NCI-H2196 (cell line): ENCODE measurements around the gene SNTB2.
A peak's percentile ranks its signal among the peaks of the same experiment; 100 is the strongest.

ENCODE experiments used
- DNase-seq: peaks from one replicate; lab custom pipeline; 2025; ENCODE audit not compliant: unreplicated experiment; lab: John Stamatoyannopoulos, UW

Gene SNTB2

DNA sequence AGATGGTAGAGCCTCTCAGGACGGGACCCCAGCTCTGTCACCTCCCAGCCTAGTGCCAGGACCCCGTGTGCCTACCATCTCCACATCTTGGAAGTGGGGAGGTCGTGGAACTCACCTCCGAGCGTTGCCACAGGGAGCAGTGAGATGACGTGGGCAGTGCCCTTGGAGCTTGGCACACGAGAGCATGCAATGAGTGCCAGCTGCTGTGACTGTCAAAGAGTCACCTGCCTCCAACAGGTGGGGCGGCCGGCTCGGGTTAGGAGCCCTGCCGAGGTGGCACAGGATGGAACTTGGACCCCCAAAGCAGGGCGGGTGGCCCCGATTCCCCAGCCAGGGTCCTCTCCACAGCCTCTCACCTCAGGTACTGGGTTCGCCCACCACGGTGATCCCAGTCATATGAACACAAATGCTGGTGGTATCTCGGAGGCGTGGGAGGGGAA lies 129.7 kb downstream of the SNTB2 start:
- no peak for DNase-seq

DNA sequence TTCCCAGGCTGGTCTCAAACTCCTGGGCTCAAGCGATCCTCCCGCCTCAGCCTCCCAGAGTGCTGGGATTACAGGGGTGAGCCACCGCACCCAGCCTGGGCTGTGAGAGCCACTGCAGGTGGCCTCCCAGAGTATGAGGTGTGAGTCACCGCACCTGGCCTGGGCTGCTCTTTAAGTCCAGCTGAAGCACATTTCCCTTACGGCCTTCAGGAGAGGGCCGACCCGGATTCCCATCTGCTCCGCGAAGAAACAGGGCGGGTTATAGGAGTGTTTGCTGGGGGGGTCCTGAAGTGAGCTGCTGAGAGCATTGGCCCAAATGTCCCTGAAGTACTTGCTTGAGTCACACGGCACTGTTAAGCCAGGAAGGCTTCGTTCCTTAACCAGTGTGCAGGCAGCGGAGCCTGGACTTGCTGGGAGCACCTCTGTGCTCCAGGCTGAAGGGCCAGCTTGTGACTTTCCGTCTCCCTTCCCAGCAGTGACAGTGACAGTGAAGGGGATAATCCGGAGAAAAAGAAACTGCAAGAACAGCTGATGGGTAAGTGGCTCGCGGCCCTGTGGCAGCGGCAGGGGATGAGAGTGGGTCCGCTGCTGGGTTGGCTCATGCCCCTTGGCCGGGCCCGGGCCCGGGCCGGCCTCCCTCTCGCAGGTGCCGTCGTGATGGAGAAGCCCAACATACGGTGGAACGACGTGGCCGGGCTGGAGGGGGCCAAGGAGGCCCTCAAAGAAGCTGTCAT lies 131.4 kb downstream of the SNTB2 start:
- no peak for DNase-seq

DNA sequence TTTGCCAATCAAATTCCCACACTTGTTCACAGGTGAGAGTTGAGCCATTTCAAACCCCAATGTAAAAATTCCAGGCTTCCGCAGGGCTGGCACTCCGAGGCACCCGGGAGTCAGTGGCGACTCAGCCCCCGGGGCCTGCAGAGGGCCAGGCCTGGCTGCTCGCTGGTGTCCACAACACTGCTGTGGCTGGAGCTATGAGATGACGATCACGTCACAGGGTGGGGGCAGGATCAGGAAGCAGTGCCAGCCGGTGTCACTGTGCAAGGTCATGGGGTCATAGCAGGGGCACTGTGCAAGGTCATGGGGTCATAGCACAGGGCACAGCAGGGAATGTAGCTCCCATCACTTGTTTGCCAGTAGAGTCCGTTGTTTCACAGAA lies 131.9 kb downstream of the SNTB2 start:
- DNase-seq, result no peak

DNA sequence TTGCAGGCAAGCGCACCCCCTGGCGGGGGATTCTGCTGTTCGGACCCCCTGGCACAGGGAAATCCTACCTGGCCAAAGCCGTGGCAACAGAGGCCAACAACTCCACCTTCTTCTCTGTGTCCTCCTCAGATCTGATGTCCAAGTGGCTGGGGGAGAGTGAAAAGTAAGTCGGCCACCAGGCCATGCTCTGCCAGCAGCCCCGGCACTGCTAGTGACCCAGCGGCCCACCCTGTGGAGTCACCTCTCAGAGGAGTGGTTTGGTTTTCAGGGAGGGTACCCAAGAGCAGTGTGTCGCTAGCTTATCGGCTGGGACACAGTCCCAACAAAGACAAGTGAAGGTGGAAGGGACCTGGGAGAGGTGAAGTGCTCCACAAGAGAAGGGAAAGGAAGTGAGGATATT lies 132.4 kb downstream of the SNTB2 start:
- no peak for DNase-seq

DNA sequence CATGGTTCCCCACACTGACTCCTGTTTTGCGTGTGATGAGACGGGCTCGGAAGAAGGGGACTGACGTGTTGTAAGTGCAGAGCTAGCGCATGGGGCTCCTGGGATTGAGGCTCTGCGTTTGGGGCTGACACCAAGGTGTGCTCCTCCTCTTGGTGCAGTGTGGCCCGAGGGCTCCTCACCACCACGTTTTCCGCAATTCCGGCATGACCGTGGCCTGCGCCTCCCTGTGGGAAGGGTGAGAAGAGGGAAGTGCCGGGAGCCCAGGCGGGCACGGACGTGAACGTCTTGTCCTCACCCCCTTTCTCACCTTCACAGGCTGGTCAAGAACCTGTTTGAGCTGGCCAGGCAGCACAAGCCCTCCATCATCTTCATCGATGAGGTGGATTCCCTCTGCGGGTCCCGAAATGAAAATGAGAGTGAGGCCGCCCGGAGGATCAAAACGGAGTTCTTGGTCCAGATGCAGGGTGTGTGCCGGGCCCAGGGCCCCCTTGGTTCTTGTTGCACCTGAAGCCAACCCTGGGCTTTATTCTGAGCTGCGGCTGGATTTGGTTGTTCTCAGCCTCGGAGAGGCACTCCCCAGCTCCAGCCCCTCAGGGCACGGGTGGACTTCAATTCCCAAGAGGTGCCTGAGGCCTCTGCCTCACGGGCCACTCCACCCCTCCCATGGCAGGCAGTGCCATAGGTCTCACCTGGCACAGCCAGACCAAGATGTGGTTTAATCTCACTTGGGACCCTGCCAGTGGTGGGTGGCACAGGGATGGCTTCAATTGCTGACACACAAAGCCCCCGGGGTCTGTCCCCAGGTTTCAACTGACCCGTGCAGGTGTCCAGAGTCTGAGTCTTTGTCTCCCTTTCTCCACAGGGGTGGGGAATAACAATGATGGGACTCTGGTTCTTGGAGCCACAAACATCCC lies 133.1 kb downstream of the SNTB2 start:
- no peak for DNase-seq

DNA sequence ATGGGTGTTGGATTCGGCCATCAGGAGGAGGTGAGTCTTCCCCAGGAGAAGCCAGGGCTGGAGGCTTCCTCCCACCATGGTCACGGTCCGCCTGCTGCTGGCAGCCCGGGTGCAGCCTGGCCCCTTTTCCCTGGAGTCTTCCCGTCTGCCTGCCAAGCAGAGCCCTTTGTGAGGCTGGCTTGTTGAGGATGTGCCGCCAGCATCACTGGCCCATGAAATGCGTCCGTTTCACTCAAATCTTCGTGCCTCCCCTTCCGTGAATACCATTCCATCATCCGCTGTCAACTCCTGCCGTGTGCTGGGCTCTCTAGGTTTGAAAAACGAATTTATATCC lies 133.7 kb downstream of the SNTB2 start:
- DNase-seq, result no peak

DNA sequence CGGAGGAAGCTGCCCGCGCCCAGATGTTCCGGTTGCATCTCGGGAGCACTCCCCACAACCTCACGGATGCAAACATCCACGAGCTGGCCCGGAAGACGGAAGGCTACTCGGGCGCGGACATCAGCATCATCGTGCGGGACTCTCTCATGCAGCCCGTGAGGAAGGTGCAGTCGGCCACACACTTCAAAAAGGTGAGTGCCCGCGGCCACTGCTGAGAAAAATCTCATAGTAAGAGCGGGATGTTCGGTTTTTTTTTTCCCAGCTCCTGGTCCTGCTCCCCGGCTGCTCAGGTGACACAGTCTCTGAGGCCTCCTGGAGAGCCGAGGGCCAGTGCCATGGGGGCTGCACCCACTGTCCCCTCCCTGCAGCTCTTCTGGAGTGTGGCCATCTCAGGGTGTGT lies 134.1 kb downstream of the SNTB2 start:
- no peak for DNase-seq

DNA sequence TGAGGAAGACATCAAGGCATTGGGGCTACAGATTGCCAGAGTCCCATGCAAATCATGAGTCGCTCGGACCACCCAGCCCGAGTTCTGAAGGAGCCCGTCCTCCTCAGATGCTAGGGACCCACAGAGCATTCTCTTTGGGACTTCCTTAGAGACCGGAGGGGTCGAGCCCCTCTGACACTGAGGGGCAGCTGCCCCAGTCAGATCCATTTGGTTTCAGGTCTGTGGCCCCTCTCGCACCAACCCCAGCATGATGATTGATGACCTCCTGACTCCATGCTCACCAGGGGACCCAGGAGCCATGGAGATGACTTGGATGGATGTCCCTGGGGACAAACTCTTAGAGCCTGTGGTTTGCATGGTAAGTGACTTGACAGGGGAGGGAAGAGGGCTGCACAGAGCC lies 135.4 kb downstream of the SNTB2 start:
- no peak for DNase-seq

DNA sequence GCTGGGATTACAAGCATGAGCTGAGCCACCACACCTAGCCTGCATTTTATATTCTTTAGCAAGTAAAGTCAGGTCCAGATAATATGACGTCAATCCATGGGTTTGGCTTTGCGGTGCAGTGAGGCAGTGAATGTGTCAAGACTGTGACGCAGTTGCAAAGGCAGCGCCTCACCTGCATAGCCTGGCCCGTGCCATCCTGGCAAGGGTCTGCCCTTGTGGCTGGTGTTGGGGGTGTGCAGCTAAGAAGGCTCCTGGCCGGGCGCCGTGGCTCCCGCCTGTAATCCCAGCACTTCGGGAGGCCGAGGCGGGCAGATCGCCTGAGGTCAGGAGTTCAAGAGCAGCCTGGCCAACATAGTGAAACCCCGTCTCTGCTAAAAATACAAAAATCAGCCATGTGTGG lies 136.5 kb downstream of the SNTB2 start:
- DNase-seq, result no peak

DNA sequence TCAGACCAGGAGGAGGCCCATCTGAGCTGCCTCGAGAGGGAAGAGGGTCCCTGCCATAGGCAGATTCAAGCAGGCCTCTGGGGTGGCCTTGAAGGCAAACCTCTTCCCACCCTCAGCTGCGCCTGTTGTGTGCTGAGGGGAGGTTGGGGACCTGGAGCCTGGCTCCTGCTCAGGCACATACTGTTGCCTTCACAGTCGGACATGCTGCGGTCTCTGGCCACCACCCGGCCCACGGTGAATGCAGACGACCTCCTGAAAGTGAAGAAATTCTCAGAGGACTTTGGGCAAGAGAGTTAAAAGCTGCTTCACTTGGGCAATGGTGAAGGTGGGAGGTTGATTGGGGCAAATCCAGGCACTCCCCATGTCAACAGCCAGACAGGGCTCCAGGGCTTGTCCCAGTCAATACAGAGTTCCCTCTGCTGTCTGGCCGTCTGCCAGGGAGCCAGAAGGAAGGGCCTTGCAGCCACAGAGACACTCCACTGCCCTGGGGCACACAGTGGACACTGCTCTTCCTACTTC lies 137.1 kb downstream of the SNTB2 start:
- DNase-seq, result peak; percentile 8

DNA sequence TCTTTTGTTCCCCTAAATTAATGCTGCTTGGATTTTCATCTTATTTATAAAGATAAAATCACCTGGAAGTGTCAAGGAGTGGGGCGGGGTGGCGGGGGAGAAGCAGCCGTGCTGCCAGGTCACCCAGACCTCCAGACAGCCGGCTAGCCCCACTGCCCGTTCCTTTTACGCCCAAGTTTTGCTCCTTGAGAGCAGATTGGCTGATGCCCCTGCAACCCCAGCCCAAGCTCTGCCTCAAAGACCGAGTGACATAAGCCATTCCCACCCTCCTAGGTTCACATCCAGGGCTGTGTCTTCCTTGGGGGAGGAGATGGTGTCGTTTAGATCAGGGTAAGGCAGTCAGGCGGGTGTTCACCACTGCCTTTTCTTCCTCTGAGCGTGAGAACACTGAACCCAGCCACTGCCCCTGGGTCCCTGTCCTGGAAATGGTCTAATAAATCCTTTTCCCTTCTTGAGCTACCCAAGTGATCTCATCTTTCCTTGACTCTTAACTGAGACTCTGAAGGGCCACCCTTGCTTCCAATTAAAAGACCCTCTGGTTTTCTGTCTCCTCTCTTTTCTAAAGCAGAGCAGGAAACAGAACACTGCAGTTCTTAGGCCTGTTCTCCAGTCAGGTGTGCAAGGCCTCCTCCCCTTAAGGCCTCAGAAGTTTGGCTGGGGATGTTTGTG lies 137.8 kb downstream of the SNTB2 start:
- DNase-seq, result no peak

DNA sequence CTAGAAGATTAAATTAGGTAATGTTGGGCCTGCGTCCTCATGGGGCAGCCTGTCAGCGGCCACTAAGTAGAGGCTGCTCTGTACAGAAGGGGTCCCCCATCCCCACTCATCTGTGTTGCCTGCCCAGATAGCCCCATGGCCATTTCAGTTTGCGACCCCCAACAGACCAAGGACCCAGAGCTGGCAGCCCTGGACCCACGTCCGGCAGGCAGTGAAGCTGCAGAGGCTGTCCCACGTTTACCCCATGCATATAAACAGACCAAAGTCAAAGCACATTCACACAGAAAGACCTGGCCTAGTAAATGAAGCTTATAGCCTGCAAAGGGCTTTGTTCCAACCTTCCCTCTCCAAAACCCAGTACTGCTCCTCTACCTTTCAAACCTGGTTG lies 138.8 kb downstream of the SNTB2 start:
- DNase-seq, result no peak

DNA sequence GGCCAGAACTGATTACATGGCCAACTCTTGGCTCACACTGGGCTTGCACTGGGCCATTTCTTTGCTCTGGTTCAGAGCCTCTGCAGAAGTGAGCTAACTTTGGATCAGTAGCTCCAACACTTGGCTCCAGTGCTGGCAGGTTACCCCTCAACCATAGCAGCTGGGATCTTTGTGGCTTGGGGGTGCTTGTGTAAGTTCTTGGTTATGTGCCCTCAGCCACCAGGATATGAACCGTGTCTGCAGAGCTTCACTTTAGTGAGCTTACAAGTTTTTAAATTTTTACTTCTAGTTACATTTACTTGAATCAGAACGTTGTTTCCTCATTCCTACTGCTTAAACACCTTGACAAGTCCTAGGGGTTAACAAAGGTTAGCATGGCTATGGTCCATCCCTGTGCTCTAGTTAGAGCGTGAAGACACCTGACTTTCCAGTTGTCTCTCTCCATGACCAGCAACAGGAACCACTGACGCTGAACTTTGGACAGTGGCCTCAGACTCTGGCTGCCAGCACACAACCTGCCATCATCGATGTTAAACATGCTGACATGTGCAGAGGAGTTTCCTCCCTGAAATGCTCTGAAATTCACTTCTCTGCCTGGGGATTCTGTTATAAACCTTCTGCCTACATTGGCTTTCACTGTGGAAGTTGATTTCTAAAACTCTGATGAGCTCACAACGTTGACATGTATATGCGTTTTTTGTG lies 139.4 kb downstream of the SNTB2 start:
- no peak for DNase-seq

DNA sequence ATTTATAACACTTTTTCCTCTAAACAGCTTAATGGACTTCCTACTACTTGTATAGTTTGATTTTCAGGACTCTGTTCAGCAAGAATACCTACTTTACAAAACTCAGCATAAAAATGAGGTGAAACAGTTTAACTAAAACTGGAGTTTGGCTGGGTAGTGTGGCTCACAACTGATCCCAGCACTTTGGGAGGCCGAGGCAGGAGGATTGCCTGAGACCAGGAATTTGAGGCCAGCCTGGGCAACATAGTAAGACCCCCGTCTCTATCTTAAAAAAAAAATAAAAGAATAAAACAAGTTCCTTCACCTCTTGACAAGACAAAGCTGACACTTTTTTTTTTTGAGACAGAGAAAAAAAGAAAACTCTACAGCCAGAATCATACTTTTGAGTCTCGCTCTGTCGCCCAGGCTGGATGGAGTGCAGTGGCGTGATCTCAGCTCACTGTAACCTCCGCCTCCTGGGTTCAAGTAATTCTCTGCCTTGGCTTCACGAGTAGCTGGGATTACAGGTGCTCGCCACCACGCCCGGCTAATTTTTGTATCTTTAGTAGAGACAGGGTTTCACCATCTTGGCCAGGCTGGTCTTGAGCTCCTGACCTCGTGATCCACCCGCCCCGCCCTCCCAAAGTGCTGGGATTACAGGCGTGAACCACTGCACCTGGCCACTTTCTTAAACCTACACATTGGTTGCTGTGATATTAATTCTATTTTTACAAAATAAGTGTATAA lies 140.8 kb downstream of the SNTB2 start:
- DNase-seq, result no peak

DNA sequence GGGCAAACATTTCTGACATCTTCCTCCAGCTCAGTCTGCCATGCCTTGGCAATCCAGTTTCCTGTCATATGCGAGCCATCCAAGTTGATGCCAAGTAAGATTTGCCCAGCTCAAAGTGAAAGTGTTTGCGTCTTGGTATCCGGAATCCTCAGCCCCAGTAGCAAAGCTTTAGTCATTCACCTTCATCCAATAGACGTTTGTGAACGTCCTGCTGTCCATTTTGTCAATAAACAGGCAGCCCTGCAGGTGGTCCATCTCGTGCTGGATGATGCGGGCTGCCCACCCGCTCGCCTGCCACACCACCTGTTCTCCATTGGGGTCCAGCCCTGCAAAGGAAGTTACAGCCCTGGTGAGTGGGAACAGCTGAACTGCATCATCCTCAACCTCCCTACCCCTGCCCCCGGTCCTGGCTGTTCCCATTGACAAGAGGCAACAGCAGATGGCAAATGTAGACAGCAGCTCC lies 141.9 kb downstream of the SNTB2 start:
- DNase-seq, result no peak

DNA sequence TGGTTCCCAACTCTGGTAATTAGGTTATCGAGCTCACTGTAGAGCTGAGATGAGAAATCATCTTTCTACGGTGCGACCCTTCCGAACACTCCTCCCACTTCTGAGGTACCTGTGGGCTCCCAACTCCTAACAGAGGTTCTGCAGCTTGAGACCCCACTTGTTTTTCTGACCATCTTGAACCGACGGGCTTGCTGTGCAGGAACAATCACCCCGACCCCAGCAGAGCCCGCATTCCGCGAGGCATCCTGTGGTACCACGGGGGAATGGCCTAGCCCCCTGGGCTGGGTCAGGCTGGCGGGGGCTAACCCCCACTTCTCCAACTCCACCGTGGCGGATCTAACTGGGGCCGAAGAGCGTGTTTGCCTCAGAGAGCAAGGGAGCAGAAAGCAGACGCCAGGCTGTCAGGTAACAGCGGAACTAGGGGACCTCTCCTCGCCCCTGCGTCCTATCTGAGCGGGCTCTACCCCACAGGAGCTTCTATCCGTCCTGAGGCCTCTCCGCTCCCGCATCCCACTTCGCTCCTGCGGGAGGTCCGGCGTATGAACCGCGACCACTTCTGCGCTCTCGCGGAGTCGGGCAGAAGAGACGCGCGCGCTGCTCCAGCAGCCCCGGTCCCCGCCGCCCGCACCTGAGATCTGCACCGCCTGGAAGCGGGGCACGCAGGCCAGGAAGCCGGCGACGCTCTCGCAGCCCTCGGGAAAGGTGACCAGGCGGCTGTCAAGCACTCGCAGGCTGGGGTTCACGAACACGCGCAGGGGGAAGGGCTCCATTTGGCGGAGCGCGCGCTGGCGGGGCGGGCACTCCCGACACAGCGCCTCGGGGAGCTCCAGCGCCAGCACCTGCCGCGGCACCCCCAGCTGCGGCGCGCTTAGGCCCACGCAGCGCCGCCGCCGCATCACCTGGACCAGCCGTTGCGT lies 142.7 kb downstream of the SNTB2 start:
- no peak for DNase-seq

DNA sequence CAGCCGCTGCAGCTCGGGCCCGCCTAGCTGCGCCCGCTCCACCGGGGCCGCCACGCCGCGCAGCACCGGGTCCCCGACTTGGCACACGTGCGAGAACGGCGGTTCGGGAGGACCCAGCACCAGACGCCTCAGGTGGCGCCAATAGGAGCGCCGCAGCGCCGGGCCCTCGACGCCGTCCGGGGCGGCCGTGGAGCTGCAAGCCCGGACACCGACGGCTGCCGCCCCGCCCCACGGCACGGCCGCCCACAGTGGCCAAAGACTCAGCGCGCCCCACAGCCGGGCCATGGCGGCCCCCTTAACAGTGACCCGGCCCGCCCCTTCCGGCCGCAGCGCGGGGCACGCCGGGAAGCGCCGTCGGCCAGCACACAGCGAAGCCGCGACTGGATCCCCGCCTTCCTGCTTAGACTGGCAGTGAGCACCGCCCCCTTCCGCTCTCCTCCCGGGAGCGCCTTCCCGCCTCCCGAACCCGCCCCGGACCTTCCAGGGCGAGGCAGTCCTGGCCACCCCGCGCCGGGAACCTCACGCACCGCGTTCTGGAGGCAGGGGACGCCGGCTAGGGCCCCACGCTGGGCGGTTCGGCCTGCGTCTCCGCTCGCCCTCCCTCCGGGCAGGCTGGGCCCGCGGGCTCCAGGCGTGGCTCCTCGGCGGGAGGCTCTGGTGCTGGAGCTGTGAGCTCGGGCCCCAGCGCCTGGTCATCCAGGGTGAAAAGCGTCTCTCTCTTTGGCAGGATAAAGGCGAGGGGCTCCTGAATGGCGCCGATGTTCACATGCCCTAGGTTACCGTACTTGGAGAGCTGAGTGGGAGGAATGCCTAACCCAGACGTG lies 143.5 kb downstream of the SNTB2 start, which contains the start of gene PDF:
Gene PDF (minus strand): TSS at position 303 of the 824 bp plus-strand sequence. CDS start 18 bp downstream, at position 285.
- peak; percentile 81 for DNase-seq

DNA sequence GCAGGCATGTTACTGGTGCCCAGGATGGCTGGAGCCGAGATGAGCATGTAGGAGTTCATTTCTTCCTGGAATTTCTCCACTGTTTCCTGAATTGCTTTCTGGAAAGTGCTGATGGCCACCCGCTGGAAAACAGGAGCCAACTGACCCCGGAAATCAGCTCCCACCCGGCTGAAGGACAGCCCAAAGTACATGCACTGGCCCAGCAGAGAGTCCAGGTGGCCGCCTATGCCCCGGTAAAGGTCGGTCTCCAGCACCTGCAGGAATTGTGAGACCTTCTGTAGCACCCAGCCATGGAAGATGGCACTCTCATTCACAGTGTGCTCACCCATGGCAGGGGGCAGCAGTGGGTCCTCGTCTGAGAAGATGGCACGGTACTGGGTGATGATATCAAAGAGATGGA lies 147.7 kb downstream of the SNTB2 start:
- DNase-seq, result no peak
